GM23338 (cell line): ENCODE measurements around the gene KAZN. TPM values are rescaled to one million over a fixed set of nuclear protein-coding genes. Genes with fewer than 3 reads are reported as not detected.

ENCODE experiments used
- ATAC-seq: fragments of 200-7000 bp; cut with Tn5 transposase; 3 replicates; pipeline ENCODE4 v1.9.1; 2020
- DNase-seq: peaks from one replicate; pipeline ENCODE4 v3.0.0-alpha.2; 2015; ENCODE audit warnings: low spot score
- H2AFZ ChIP-seq: fragments of 200-600 bp; sonication (generic); 2 replicates; pipeline ENCODE4 v1.8.0; 2016; ENCODE audit warnings: antibody characterized with exemption, mild to moderate bottlenecking, moderate library complexity
- H3F3A ChIP-seq: fragments of 200-600 bp; sonication (generic); replicated peaks from 2 replicates; pipeline ENCODE4 v1.8.0; 2017; ENCODE audit warnings: antibody characterized with exemption, mixed run types, low read depth
- H3K27ac ChIP-seq: fragments of 200-600 bp; sonication (generic); 2 replicates; pipeline ENCODE4 v1.6.1; 2016; ENCODE audit warnings: low read depth
- H3K27me3 ChIP-seq: fragments of 200-600 bp; sonication (generic); 2 replicates; pipeline ENCODE4 v1.8.0; 2016; ENCODE audit warnings: mild to moderate bottlenecking, mixed run types, moderate library complexity; ENCODE audit not compliant: insufficient read depth
- H3K36me3 ChIP-seq: fragments of 200-600 bp; sonication (generic); 2 replicates; pipeline ENCODE4 v1.8.0; 2016; ENCODE audit warnings: mild to moderate bottlenecking; ENCODE audit not compliant: insufficient read depth
- H3K4me1 ChIP-seq: fragments of 200-600 bp; sonication (generic); 2 replicates; pipeline ENCODE4 v1.8.0; 2016; ENCODE audit warnings: mild to moderate bottlenecking, moderate library complexity; ENCODE audit not compliant: insufficient read depth
- H3K4me2 ChIP-seq: fragments of 200-600 bp; sonication (generic); 2 replicates; pipeline ENCODE4 v1.7.1; 2017; ENCODE audit warnings: mixed run types
- H3K4me3 ChIP-seq: fragments of 200-600 bp; sonication (generic); 2 replicates; pipeline ENCODE4 v1.6.1; 2016; ENCODE audit warnings: mixed run types
- H3K79me2 ChIP-seq: fragments of 200-600 bp; sonication (generic); replicated peaks from 2 replicates; pipeline ENCODE4 v1.8.0; 2017; ENCODE audit warnings: mild to moderate bottlenecking; ENCODE audit not compliant: insufficient read depth
- H3K9me2 ChIP-seq: fragments of 200-600 bp; sonication (generic); 2 replicates; pipeline ENCODE4 v1.8.0; 2017; ENCODE audit not compliant: insufficient read depth
- H4K20me1 ChIP-seq: fragments of 200-600 bp; sonication (generic); replicated peaks from 2 replicates; pipeline ENCODE4 v1.8.0; 2017; ENCODE audit warnings: mild to moderate bottlenecking; ENCODE audit not compliant: insufficient read depth
- H3K27ac Mint-ChIP-seq: 2 replicates; pipeline ENCODE4 v1.8.0; 2020; ENCODE audit warnings: inconsistent platforms, mild to moderate bottlenecking, moderate library complexity, mixed read lengths
- H3K27me3 Mint-ChIP-seq: 3 replicates; pipeline ENCODE4 v1.8.0; 2022; ENCODE audit warnings: low read depth, mild to moderate bottlenecking, moderate library complexity, mixed read lengths, inconsistent platforms; ENCODE audit not compliant: insufficient read depth, poor library complexity
- H3K36me3 Mint-ChIP-seq: 3 replicates; pipeline ENCODE4 v1.8.0; 2021; ENCODE audit warnings: low read depth, mild to moderate bottlenecking, inconsistent platforms, moderate library complexity, mixed read lengths
- H3K4me1 Mint-ChIP-seq: 3 replicates; pipeline ENCODE4 v1.8.0; 2020; ENCODE audit warnings: mild to moderate bottlenecking, inconsistent platforms, mixed read lengths
- H3K4me3 Mint-ChIP-seq: 3 replicates; pipeline ENCODE4 v1.8.0; 2021; ENCODE audit warnings: moderate library complexity, mild to moderate bottlenecking, inconsistent platforms, mixed read lengths
- H3K9me3 Mint-ChIP-seq: 3 replicates; pipeline ENCODE4 v1.8.0; 2020; ENCODE audit warnings: moderate library complexity, mild to moderate bottlenecking, inconsistent platforms, mixed read lengths
- CREB1 ChIP-seq: fragments of 250-450 bp; sonication (Bioruptor Pico); IDR thresholded peaks from 2 replicates; pipeline ENCODE4 v1.5.0; 2020; ENCODE audit warnings: low read depth, mild to moderate bottlenecking, moderate library complexity
- EZH2 ChIP-seq: fragments of 200-600 bp; sonication (generic); IDR thresholded peaks from one replicate; pipeline ENCODE4 v1.8.0; 2017; ENCODE audit warnings: antibody characterized with exemption, mild to moderate bottlenecking, low read depth; ENCODE audit not compliant: unreplicated experiment
- EZH2phosphoT487 ChIP-seq: fragments of 200-600 bp; sonication (generic); IDR thresholded peaks from one replicate; pipeline ENCODE4 v1.8.1; 2018; ENCODE audit warnings: antibody characterized with exemption; ENCODE audit not compliant: unreplicated experiment
- JUNB ChIP-seq: IDR thresholded peaks from one replicate; pipeline ENCODE4 v1.6.1; 2016; ENCODE audit warnings: antibody characterized with exemption; ENCODE audit not compliant: unreplicated experiment
- NANOG ChIP-seq: IDR thresholded peaks from 2 replicates; pipeline ENCODE4 v1.6.1; 2016; ENCODE audit warnings: antibody characterized with exemption, borderline replicate concordance
- POLR2AphosphoS5 ChIP-seq: IDR thresholded peaks from 2 replicates; pipeline ENCODE4 v1.6.1; 2016; ENCODE audit warnings: antibody characterized with exemption, low read depth
- REST ChIP-seq: IDR thresholded peaks from one replicate; pipeline ENCODE4 v1.6.1; 2018; ENCODE audit warnings: antibody characterized with exemption; ENCODE audit not compliant: unreplicated experiment
- STAT1 ChIP-seq: IDR thresholded peaks from one replicate; pipeline ENCODE4 v1.6.1; 2016; ENCODE audit warnings: antibody characterized with exemption; ENCODE audit not compliant: unreplicated experiment
- ZNF114 ChIP-seq: fragments of 250-450 bp; sonication (Bioruptor Pico); IDR thresholded peaks from 2 replicates; pipeline ENCODE4 v1.5.0; 2020; ENCODE audit warnings: mild to moderate bottlenecking, moderate library complexity
- ZNF331 ChIP-seq: fragments of 250-450 bp; sonication (Bioruptor Pico); IDR thresholded peaks from 2 replicates; pipeline ENCODE4 v1.5.0; 2020; ENCODE audit warnings: low read depth, mild to moderate bottlenecking, moderate library complexity
- polyA plus RNA-seq: library from polyadenylated mRNA; unstranded; fragments of >200 nt; fragmentation: Nextera tagmentation; extraction: Ambion mirVana; gene quantifications from 2 replicates; pipeline ENCODE4 v1.2.1, GENCODE V29; 2016
- total RNA-seq: library from RNA; depleted of rRNA; stranded (reverse); fragments of >200 nt; shearing (Covaris generic); gene quantifications from 2 replicates; pipeline ENCODE4 v1.2.3, GENCODE V29; 2014
- TF ChIP-seq, protein P1 (sequence below): IDR thresholded peaks from 2 replicates; pipeline ENCODE4 v1.6.1; 2016; ENCODE audit warnings: antibody characterized with exemption
- TF ChIP-seq, protein P2 (sequence below), 2 experiments: fragments of 200-600 bp in 1 of 2; sonication (generic) in 1 of 2; conservative IDR thresholded peaks; 2 replicates each; pipeline versions ENCODE4 v1.5.1 to v1.6.1; 2016 to 2017; ENCODE audit warnings: antibody characterized with exemption in 2 of 2, low read depth in 2 of 2, mild to moderate bottlenecking in 2 of 2, moderate library complexity in 1 of 2

Gene KAZN
- total and polyA plus RNA-seq, 2 experiments from 2014 or later, result 9.9 to 15.0 TPM

GRCh38 chr1:15137809-15138208 lies 539.3 kb downstream of the KAZN start:
- DNase-seq (no peak), ATAC-seq (no peak)
- H3K36me3 Mint-ChIP-seq, result no peaks in the 10 kb centered on the region
- peaks cover 12% of the 10 kb centered on the region for H3K27me3 Mint-ChIP-seq
- H3K4me3 Mint-ChIP-seq, result no peak overlapping the region
- H3F3A ChIP-seq, result no peaks in the 10 kb centered on the region
- H3K27ac Mint-ChIP-seq, result no peak overlapping the region
- H2AFZ ChIP-seq, result no peak overlapping the region
- no peaks in the 10 kb centered on the region for H3K9me2 ChIP-seq
- H3K27ac ChIP-seq, result no peak overlapping the region
- H3K9me3 Mint-ChIP-seq, result no peaks in the 10 kb centered on the region
- H3K4me2 ChIP-seq, result no peak overlapping the region
- H3K79me2 ChIP-seq, result no peaks in the 10 kb centered on the region
- H3K36me3 ChIP-seq, result no peaks in the 10 kb centered on the region
- peaks cover 12% of the 10 kb centered on the region for H3K4me1 Mint-ChIP-seq
- peaks cover 8% of the 10 kb centered on the region for H3K4me1 ChIP-seq
- no peak overlapping the region for H3K4me3 ChIP-seq
- TF ChIP-seq EZH2, result no peak
- TF ChIP-seq JUNB, result no peak
- TF ChIP-seq ZNF331, result no peak
- TF ChIP-seq, protein P1, sequence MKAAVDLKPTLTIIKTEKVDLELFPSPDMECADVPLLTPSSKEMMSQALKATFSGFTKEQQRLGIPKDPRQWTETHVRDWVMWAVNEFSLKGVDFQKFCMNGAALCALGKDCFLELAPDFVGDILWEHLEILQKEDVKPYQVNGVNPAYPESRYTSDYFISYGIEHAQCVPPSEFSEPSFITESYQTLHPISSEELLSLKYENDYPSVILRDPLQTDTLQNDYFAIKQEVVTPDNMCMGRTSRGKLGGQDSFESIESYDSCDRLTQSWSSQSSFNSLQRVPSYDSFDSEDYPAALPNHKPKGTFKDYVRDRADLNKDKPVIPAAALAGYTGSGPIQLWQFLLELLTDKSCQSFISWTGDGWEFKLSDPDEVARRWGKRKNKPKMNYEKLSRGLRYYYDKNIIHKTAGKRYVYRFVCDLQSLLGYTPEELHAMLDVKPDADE, result no peak
- no peak for TF ChIP-seq STAT1
- no peaks in the 10 kb centered on the region for H4K20me1 ChIP-seq
- H3K27me3 ChIP-seq, result no peaks in the 10 kb centered on the region

DNA sequence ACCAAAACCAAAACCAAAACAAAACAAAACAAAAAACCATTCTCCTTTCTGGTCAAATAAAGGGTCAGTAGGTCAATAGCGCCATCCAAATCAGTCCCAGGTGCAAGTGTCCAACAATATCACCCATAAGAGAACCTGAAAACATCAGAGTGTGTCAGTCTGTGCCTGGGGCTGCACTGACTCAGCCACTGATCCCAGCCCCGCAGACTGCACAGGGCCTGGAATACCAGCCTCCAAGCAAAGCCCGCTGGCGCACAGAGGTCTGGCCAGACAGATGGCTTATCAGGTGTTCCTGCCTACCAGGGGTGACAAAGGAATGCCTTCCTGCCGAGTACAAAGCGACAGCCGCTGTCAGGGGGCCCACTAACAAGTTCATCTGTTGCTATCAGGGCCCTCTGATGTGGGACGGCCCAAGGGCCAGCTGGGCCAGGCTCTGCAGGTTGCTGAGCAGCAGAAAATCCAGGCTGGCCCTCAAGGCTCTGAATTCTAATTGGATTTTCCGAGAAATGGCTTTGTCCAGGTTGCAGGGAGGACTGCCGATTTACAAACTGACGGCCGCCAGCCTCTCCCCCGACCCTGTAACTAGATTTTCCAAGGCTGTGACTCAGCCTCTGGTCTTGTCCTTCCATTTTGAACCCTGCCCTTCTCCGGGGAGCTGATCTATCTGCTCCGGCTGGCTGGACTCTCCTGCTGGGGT lies 541.3 kb downstream of the KAZN start:
- Histone ChIP-seq H3K27me3 (no peaks in the 10 kb centered on the region), H3K79me2 (no peaks in the 10 kb centered on the region), H3F3A (no peaks in the 10 kb centered on the region), H3K4me3 (no peak overlapping the region), H2AFZ (no peak overlapping the region), H3K36me3 (no peaks in the 10 kb centered on the region), H3K9me2 (no peaks in the 10 kb centered on the region), H3K4me1 (peaks cover 7% of the 10 kb centered on the region), H4K20me1 (no peaks in the 10 kb centered on the region), H3K27ac (no peak overlapping the region), H3K4me2 (0 out of 2 replicates have a peak overlapping the region, but pooled peaks have one; percentile 26)
- Mint-ChIP-seq H3K36me3 (no peaks in the 10 kb centered on the region), H3K9me3 (no peaks in the 10 kb centered on the region), H3K27me3 (peaks cover 9% of the 10 kb centered on the region), H3K27ac (no peak overlapping the region), H3K4me1 (peaks cover 12% of the 10 kb centered on the region), H3K4me3 (no peak overlapping the region)
- DNase-seq (peak; percentile 65), ATAC-seq (peak; percentile 89)
- TF ChIP-seq EZH2 (no peak), NANOG (no peak), EZH2phosphoT487 (no peak), CREB1 (no peak), JUNB (no peak), POLR2AphosphoS5 (no peak), ZNF331 (no peak), ZNF114 (CRISPR knock-in tag) (no peak), REST (no peak), STAT1 (no peak)
- TF ChIP-seq, protein P2, sequence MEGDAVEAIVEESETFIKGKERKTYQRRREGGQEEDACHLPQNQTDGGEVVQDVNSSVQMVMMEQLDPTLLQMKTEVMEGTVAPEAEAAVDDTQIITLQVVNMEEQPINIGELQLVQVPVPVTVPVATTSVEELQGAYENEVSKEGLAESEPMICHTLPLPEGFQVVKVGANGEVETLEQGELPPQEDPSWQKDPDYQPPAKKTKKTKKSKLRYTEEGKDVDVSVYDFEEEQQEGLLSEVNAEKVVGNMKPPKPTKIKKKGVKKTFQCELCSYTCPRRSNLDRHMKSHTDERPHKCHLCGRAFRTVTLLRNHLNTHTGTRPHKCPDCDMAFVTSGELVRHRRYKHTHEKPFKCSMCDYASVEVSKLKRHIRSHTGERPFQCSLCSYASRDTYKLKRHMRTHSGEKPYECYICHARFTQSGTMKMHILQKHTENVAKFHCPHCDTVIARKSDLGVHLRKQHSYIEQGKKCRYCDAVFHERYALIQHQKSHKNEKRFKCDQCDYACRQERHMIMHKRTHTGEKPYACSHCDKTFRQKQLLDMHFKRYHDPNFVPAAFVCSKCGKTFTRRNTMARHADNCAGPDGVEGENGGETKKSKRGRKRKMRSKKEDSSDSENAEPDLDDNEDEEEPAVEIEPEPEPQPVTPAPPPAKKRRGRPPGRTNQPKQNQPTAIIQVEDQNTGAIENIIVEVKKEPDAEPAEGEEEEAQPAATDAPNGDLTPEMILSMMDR (conservative IDR thresholded peaks at IDR 0.05; ENCODE audit: low read depth in 2 of 2), result no peak
- TF ChIP-seq, protein P1, result no peak
